ENCODE data around the gene LSP1.

LSP1 gene

GRCh38 chr11:1825039-1825740 is 27.7 kb upstream of the LSP1 start:
- DNase-seq, result no peak

GRCh38 chr11:1825785-1826451 is 27.0 kb upstream of the LSP1 start:
- no peak for DNase-seq

- no peak for DNase-seq
Measured at GRCh38 chr11:1826552-1827094, 26.3 kb upstream of the LSP1 start.

GRCh38 chr11:1827095-1827813 is 25.6 kb upstream of the LSP1 start:
- no peak for DNase-seq

- DNase-seq, result no peak
Measured at GRCh38 chr11:1827931-1828330, 25.0 kb upstream of the LSP1 start.

- no peak for DNase-seq
Measured at GRCh38 chr11:1828542-1828941, 24.3 kb upstream of the LSP1 start.

- DNase-seq, result no peak
Measured at GRCh38 chr11:1829039-1829820, 23.7 kb upstream of the LSP1 start.

- no peak for DNase-seq
Measured at GRCh38 chr11:1830004-1830321, 22.9 kb upstream of the LSP1 start.

GRCh38 chr11:1830322-1831223 is 22.3 kb upstream of the LSP1 start:
- DNase-seq, result no peak

- DNase-seq, result no peak
Measured at GRCh38 chr11:1831338-1832210, 21.3 kb upstream of the LSP1 start.

GRCh38 chr11:1832211-1832919 is 20.5 kb upstream of the LSP1 start:
- DNase-seq, result peak; percentile 59

- no peak for DNase-seq
Measured at GRCh38 chr11:1832920-1833295, 20.0 kb upstream of the LSP1 start.

GRCh38 chr11:1834062-1834610 is 18.7 kb upstream of the LSP1 start:
- no peak for DNase-seq

GRCh38 chr11:1834779-1835670 is 17.9 kb upstream of the LSP1 start, which contains the start of gene SYT8:
TSS of gene SYT8 (plus strand) at chr11:1834990. CDS start at chr11:1835106, 116 bp downstream.
- DNase-seq, result no peak

- DNase-seq, result no peak
Measured at GRCh38 chr11:1835671-1836010, 17.2 kb upstream of the LSP1 start.

- no peak for DNase-seq
Measured at GRCh38 chr11:1836011-1836945, 16.6 kb upstream of the LSP1 start.

- peak; percentile 86 for DNase-seq
Measured at GRCh38 chr11:1837171-1838076, 15.5 kb upstream of the LSP1 start.
